Measurements from ENCODE around the gene REPS2. TPM values are rescaled to one million over a fixed set of nuclear protein-coding genes. Genes with fewer than 3 reads are reported as not detected.

Gene REPS2
- total and polyA plus RNA-seq, 2 experiments from 2014 or later: 1.2 to 4.4 TPM

GRCh38 chrX:16979226-16979625 is 32.8 kb downstream of the REPS2 start (continued):
- no peak for TF ChIP-seq CREB1 (CRISPR knock-in tag; IDR thresholded peaks at IDR 0.05; ENCODE audit: low read depth)
- TF ChIP-seq CTCF (conservative IDR thresholded peaks at IDR 0.05; ENCODE audit: low read depth in 2 of 2): no peak
- TF ChIP-seq ETS1 (IDR thresholded peaks at IDR 0.05): no peak

- Histone ChIP-seq H3K36me3 (ENCODE audit: insufficient read depth) (no peaks in the 10 kb centered on the region), H3K4me1 (ENCODE audit: insufficient read depth) (no peaks in the 10 kb centered on the region), H3F3A (replicated peaks; ENCODE audit: low read depth) (no peaks in the 10 kb centered on the region), H2AFZ (no peak overlapping the region), H3K27me3 (ENCODE audit: insufficient read depth) (no peaks in the 10 kb centered on the region), H4K20me1 (replicated peaks; ENCODE audit: insufficient read depth) (no peaks in the 10 kb centered on the region), H3K79me2 (replicated peaks; ENCODE audit: insufficient read depth) (no peaks in the 10 kb centered on the region), H3K9me2 (ENCODE audit: insufficient read depth) (no peaks in the 10 kb centered on the region), H3K4me3 (no peak overlapping the region), H3K4me2 (no peak overlapping the region), H3K27ac (ENCODE audit: low read depth) (no peak overlapping the region)
- no peaks in the 10 kb centered on the region for H3K9me3 Mint-ChIP-seq
- no peaks in the 10 kb centered on the region for H3K36me3 Mint-ChIP-seq (ENCODE audit: low read depth)
- no peaks in the 10 kb centered on the region for H3K4me1 Mint-ChIP-seq
- no peaks in the 10 kb centered on the region for H3K27me3 Mint-ChIP-seq (ENCODE audit: insufficient read depth, low read depth, poor library complexity)
- DNase-seq (ENCODE audit: low spot score) (no peak), ATAC-seq (no peak)
- no peak overlapping the region for H3K4me3 Mint-ChIP-seq
- no peak overlapping the region for H3K27ac Mint-ChIP-seq
- TF ChIP-seq STAT1 (IDR thresholded peaks at IDR 0.05; ENCODE audit: unreplicated experiment) (no peak), JUNB (IDR thresholded peaks at IDR 0.05; ENCODE audit: unreplicated experiment) (no peak), CTCF (conservative IDR thresholded peaks at IDR 0.05; ENCODE audit: low read depth in 2 of 2) (no peak), REST (IDR thresholded peaks at IDR 0.05; ENCODE audit: unreplicated experiment) (no peak), POLR2AphosphoS5 (IDR thresholded peaks at IDR 0.05; ENCODE audit: low read depth) (no peak), NANOG (IDR thresholded peaks at IDR 0.05; ENCODE audit: borderline replicate concordance) (no peak), ZNF114 (CRISPR knock-in tag; IDR thresholded peaks at IDR 0.05) (no peak), EZH2phosphoT487 (IDR thresholded peaks at IDR 0.05; ENCODE audit: unreplicated experiment) (no peak), ZNF331 (CRISPR knock-in tag; IDR thresholded peaks at IDR 0.05; ENCODE audit: low read depth) (no peak), CREB1 (CRISPR knock-in tag; IDR thresholded peaks at IDR 0.05; ENCODE audit: low read depth) (no peak), EZH2 (IDR thresholded peaks at IDR 0.05; ENCODE audit: low read depth, unreplicated experiment) (no peak), ETS1 (IDR thresholded peaks at IDR 0.05) (no peak)
Measured at GRCh38 chrX:16981209-16981608, 34.8 kb downstream of the REPS2 start.

All from GM23338 (cell line).